Small intestine (tissue), 7 donors: Measurements from ENCODE around the gene KIAA1755. TPM values are rescaled to one million over a fixed set of nuclear protein-coding genes. Genes with fewer than 3 reads are reported as not detected.
A peak's percentile ranks its signal among the peaks of the same experiment; 100 is the strongest.

Source experiments
- DNase-seq, 2 donors: peaks; one replicate each; pipeline versions ENCODE4 v3.0.0 to v3.0.0-alpha.2; 2013
- FAIRE-seq: peaks from 2 replicates; lab custom pipeline; 2012; peaks lifted over from hg19 to GRCh38; lab: Jason Lieb, UNC
- H3K27ac ChIP-seq, 3 donors: one replicate each; pipeline ENCODE4 v1.5.1; 2013; ENCODE audit warnings: low read length in 2 of 3, mild to moderate bottlenecking in 2 of 3, control low read depth in 1 of 3, inconsistent platforms in 1 of 3, low read depth in 1 of 3, moderate library complexity in 1 of 3
- H3K27me3 ChIP-seq, 3 donors: one replicate each; pipeline ENCODE4 v1.6.1; 2013; ENCODE audit warnings: low read length in 3 of 3, inconsistent platforms in 1 of 3; ENCODE audit not compliant: control insufficient read depth in 3 of 3, insufficient read depth in 3 of 3
- H3K36me3 ChIP-seq, 3 donors: one replicate each; pipeline ENCODE4 v1.6.1; 2013; ENCODE audit warnings: low read length in 3 of 3, inconsistent platforms in 1 of 3, low read depth in 1 of 3, mild to moderate bottlenecking in 1 of 3, moderate library complexity in 1 of 3; ENCODE audit not compliant: control insufficient read depth in 3 of 3, insufficient read depth in 2 of 3
- H3K4me1 ChIP-seq, 3 donors: one replicate each; pipeline ENCODE4 v1.6.1; 2013; ENCODE audit warnings: low read length in 2 of 3, inconsistent platforms in 1 of 3, low read depth in 1 of 3, mild to moderate bottlenecking in 1 of 3, moderate library complexity in 1 of 3; ENCODE audit not compliant: control insufficient read depth in 3 of 3, insufficient read depth in 2 of 3
- H3K4me3 ChIP-seq, 3 donors: one replicate each; pipeline ENCODE4 v1.5.1; 2013; ENCODE audit warnings: low read length in 3 of 3, control low read depth in 1 of 3, inconsistent platforms in 1 of 3, low read depth in 1 of 3, mild to moderate bottlenecking in 1 of 3, moderate library complexity in 1 of 3
- H3K9me3 ChIP-seq, 2 donors: one replicate each; pipeline ENCODE4 v1.6.1; 2013; ENCODE audit warnings: low read depth in 1 of 2, low read length in 1 of 2; ENCODE audit not compliant: control insufficient read depth in 2 of 2, insufficient read depth in 1 of 2
- WGBS, 3 donors: extraction: QIAGEN DNeasy Blood & Tissue Kit; methylation state at CpG; one replicate each; pipeline ENCODE4 v1.1.7; 2013; 5-methylcytosine and 5-hydroxymethylcytosine counted together
- polyA plus RNA-seq, 4 donors: library from polyadenylated mRNA; stranded (reverse) in 3 of 4; unstranded in 1 of 4; fragments of 200-250 nt in 3 of 4; fragments of 120-200 nt in 1 of 4; gene quantifications; one replicate each; pipeline versions ENCODE4 v1.2.1 to v1.2.3, GENCODE V29; 2013
- donor health status: healthy with polysubstance abuse.
- donor health status: control.
- donor health status: control.
- donor health status: Bipolar disorder and iron deficiency.
- donor health status: healthy.

Gene KIAA1755
- polyA plus RNA-seq, 4 donors = 0.45 to 5.6 (median 1.5) TPM

GRCh38 chr20:38237381-38237780 is 23.2 kb downstream of the KIAA1755 start:
- no peak for FAIRE-seq

GRCh38 chr20:38231531-38232121 is 28.9 kb downstream of the KIAA1755 start:
- 25 to 29% (median 27%) methylated on average over 10 of the region's 10 CpGs for WGBS, 3 donors
- Histone ChIP-seq H3K27me3 (no peaks in the 10 kb centered on the region), H3K36me3 (peaks cover 0 to 2% (median 0%) of the 10 kb centered on the region in 3 donors), H3K9me3 (no peaks in the 10 kb centered on the region), H3K4me1 (no peaks in the 10 kb centered on the region), H3K4me3 (no peak overlapping the region), H3K27ac (no peak overlapping the region)
- no peak for FAIRE-seq
- DNase-seq = peak in 1 of 2 donors; percentile 6

More at GRCh38 chr20:38237381-38237780, 23.2 kb downstream of the KIAA1755 start:
- Histone ChIP-seq H3K27ac (no peak overlapping the region), H3K4me3 (no peak overlapping the region), H3K4me1 (peaks cover 0 to 7% (median 0%) of the 10 kb centered on the region in 3 donors), H3K9me3 (peaks cover 6 to 17% of the 10 kb centered on the region in 2 donors), H3K36me3 (no peaks in the 10 kb centered on the region), H3K27me3 (peaks cover 0 to 3% (median 3%) of the 10 kb centered on the region in 3 donors)
- 60 to 81% (median 79%) methylated on average over 3 of the region's 3 CpGs for WGBS, 3 donors
- no peak for DNase-seq

- Histone ChIP-seq H3K27ac (no peak overlapping the region), H3K9me3 (no peaks in the 10 kb centered on the region), H3K36me3 (peaks cover 0 to 2% (median 0%) of the 10 kb centered on the region in 3 donors), H3K27me3 (no peaks in the 10 kb centered on the region), H3K4me3 (no peak overlapping the region), H3K4me1 (no peaks in the 10 kb centered on the region)
- DNase-seq = no peak
- FAIRE-seq = no peak
- 58 to 74% (median 67%) methylated on average over 7 to 10 of the region's 10 CpGs for WGBS, 3 donors
Observed at GRCh38 chr20:38230957-38231526, 29.5 kb downstream of the KIAA1755 start.

GRCh38 chr20:38230253-38230551 is 30.3 kb downstream of the KIAA1755 start:
- Histone ChIP-seq H3K27me3 (no peaks in the 10 kb centered on the region), H3K27ac (no peak overlapping the region), H3K9me3 (no peaks in the 10 kb centered on the region), H3K36me3 (peaks cover 0 to 2% (median 0%) of the 10 kb centered on the region in 3 donors), H3K4me3 (no peak overlapping the region), H3K4me1 (no peaks in the 10 kb centered on the region)
- WGBS, 3 donors = 67 to 79% (median 74%) methylated on average over 1 of the region's 1 CpG
- FAIRE-seq (no peak), DNase-seq (no peak)

GRCh38 chr20:38229376-38230252 is 30.9 kb downstream of the KIAA1755 start:
- Histone ChIP-seq H3K27me3 (no peaks in the 10 kb centered on the region), H3K9me3 (no peaks in the 10 kb centered on the region), H3K4me3 (no peak overlapping the region), H3K36me3 (peaks cover 0 to 2% (median 0%) of the 10 kb centered on the region in 3 donors), H3K4me1 (no peaks in the 10 kb centered on the region), H3K27ac (no peak overlapping the region)
- peak in 1 of 2 donors; percentile 36 for DNase-seq
- WGBS, 3 donors = 72 to 83% (median 83%) methylated on average over 6 of the region's 6 CpGs
- FAIRE-seq = no peak

GRCh38 chr20:38228436-38228835 is 32.1 kb downstream of the KIAA1755 start:
- Histone ChIP-seq H3K4me1 (no peaks in the 10 kb centered on the region), H3K27ac (no peak overlapping the region), H3K4me3 (no peak overlapping the region), H3K36me3 (peaks cover 0 to 4% (median 0%) of the 10 kb centered on the region in 3 donors), H3K9me3 (no peaks in the 10 kb centered on the region), H3K27me3 (no peaks in the 10 kb centered on the region)
- 44 to 62% (median 51%) methylated on average over 2 of the region's 2 CpGs for WGBS, 3 donors
- FAIRE-seq (no peak), DNase-seq (no peak)

- peaks cover 0 to 4% (median 0%) of the 10 kb centered on the region in 3 donors for H3K36me3 ChIP-seq
- H3K27me3 ChIP-seq = no peaks in the 10 kb centered on the region
- H3K27ac ChIP-seq = no peak overlapping the region
- FAIRE-seq (no peak), DNase-seq (no peak)
- no peaks in the 10 kb centered on the region for H3K4me1 ChIP-seq
- H3K9me3 ChIP-seq = no peaks in the 10 kb centered on the region
- 75 to 83% (median 78%) methylated on average over 11 of the region's 11 CpGs for WGBS, 3 donors
- no peak overlapping the region for H3K4me3 ChIP-seq
Observed at GRCh38 chr20:38227420-38228360, 32.8 kb downstream of the KIAA1755 start.
